Globus pallidus (tissue), 1 donor: Measurements from ENCODE around the gene PDGFA.
A peak's percentile ranks its signal among the peaks of the same experiment; 100 is the strongest.

ENCODE experiments used
- DNase-seq: peaks from one replicate; pipeline ENCODE4 v3.0.0-alpha.2; 2015; ENCODE audit warnings: low spot score

Gene PDGFA

DNA sequence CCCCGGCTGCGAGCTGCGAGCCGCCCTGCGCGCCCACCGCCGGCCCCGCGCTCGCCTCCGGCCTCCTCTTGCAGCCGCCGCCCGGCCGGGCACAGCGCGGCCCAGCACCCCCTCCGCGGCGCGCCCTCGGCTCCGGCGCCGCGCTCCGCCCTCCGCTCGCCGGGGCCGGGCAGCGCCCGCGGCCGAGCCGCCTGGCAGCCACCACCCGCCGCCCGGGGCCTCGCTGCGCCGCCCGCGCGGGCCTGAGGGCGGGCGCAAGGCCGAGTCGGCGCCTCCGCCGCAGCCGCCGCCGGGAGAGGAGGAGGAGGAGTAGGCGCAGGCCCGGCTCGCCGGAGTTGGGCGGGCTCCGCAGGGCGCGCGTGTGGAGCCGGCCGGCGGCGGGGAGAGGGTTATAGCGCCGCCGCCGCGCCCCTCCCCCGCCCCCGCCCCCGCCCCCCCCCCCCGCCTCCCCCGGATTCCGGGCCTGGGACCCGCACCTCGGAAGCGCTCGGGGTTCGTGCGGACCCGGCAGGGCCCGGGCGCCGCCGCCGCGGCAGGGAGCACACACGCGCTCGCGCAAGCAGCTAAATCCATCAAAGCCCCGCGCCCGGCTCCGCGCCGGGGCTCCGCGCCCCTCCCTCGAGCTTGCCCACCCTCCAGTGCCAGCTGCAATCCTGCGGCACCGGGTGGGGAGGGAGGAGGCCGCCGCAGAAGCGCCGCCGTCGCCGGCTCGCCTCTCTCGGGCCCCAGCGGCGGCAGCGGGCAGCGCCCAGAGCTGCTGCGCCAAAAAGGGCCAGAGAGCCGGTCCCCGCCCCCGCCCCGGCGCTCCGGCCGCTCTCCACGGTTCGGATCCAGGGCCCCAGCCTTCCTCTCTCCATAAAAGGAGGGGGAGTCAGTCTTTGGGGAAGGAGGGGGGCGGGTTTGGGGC, at the start of gene PDGFA:
PDGFA (minus strand) TSS at position 363 of the 907 bp plus-strand sequence. CDS start 845 bp downstream, outside the sequence.
- DNase-seq: peak; percentile 64

DNA sequence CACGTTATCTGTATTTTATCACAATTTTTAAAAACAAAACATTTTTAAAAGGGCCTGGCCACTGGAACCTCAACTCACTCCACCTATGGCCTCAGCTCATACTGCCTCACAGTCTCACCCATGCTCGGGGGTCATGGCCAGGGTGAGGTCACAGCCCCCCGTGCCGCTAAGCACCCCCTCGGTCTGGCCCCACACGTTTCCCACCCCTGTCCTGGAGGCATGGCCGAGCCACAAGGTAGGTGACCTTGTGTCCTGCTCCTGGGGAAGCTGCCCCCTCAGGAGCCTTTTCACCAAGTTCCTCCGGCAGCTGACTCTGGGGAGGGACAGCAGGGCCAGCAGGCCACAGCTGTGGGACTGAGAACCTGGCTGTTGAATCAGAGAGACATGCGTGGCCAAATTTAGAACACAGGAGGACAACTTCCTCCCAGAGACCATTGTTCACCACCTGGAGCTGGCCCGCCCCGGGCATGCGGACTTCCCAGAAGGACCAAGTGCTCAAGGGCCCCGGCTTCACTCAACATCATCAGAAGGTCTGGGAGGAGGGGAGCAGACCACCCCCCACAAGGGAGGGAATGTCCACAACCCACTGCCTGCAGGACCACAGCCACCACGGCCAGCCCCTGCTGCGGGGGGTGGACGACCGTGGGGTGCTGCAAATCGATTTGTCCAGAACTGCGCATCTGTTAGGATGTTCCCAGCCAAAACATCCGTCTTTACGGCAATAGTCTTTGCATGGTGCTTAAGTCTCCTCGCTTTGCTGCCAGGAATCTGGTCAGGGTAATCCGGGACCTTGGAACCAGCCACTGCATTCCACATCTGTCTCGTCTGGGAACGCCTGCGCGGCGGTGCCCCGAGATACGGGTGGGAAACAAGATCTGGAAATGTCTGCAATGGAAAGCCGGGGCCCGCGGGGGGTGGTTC, 48.6 kb upstream of the PDGFA start:
- DNase-seq: no peak

- no peak for DNase-seq
Observed at GRCh38 chr7:567305-567883, 47.7 kb upstream of the PDGFA start.

DNA sequence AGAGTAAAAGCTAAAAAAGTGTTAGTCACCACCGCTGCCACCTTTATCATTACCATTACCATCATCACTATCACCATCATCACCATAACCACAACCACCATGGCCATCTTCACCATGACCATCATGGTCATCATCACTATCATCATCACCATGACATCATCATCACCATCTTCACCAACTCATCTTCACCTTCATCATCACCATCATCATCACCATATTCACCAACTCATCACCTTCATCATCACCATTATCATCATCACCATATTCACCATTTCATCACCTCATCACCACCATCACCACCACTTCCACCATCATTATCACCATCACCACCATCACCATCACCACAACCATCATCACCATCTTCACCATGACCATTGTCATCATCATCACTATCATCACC, 46.5 kb upstream of the PDGFA start:
- DNase-seq: no peak

DNA sequence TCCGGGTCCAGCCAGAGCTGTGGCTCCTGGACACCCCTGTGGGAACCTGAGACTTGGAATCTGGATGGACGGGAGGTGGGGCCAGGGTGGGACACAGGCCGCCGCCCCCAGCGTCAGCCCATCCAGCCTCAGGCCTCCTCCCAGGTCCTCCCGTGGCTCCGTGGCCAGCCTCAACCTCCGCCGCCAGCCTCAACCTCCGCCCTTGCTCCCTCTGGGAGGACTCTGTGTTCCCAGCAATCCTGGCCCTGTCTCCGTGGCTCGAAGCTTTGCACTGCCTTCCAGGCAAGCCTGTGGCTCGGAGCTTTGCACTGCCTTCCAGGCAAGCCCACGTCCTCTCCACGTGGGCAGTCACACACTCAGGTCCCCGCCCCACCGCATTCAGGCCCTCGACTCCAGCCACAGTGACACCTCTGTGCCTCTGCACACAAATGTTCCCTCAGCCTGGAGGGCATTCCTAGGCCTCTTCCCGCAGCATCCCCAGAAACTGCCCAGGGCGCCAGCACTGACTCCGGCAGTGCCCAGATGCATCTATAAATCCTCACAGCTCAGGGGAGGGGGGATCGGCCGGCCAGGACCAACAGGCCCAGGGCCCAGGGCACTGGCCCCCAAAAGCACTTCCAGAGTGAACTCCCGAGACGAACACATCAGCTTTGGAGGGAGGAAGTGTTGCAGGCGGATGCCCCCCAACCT, 44.7 kb upstream of the PDGFA start:
- peak; percentile 9 for DNase-seq

- no peak for DNase-seq
Observed at GRCh38 chr7:563629-564170, 44.1 kb upstream of the PDGFA start.

DNA sequence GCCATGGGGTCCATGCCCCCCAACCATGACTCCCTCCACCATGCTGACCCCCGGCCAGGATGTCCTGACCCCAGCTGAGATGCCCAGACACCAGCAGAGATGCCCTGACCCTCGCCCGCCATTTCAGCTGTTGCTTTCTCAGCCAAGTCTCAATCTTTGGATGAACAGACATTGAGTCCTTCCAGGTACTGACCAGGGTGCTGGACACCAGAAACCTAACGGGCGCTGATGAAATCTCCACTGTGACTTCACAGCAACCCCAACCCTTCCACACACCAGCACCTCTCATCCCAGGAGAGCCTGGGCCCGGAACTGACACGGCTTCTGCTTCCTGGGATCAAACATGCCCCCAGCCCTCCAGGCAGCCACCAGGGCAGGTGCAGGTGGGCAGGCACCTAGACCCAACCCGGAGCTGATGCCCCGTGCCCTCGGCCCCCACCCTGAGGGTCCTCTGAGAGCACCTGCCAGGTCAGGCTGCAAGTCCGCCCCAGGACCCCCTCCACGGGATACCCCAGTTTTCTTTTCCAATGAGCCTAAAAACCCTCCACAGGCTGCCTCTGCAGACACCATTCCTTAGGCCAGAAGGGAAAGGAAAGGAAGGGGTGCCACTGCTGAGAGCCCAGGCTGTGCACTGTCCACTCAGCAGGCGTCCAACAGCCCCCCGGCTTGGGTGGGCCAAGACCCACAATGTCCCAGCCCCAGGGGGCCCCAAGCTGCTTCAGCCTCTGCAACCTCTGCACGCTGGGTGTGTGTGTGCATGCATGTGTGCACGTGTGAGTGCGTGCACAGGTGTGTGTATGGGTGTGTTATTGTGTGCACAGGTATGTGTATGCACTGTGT, 43.4 kb upstream of the PDGFA start:
- DNase-seq: no peak

- DNase-seq: no peak
Observed at GRCh38 chr7:562374-562675, 42.7 kb upstream of the PDGFA start.

DNA sequence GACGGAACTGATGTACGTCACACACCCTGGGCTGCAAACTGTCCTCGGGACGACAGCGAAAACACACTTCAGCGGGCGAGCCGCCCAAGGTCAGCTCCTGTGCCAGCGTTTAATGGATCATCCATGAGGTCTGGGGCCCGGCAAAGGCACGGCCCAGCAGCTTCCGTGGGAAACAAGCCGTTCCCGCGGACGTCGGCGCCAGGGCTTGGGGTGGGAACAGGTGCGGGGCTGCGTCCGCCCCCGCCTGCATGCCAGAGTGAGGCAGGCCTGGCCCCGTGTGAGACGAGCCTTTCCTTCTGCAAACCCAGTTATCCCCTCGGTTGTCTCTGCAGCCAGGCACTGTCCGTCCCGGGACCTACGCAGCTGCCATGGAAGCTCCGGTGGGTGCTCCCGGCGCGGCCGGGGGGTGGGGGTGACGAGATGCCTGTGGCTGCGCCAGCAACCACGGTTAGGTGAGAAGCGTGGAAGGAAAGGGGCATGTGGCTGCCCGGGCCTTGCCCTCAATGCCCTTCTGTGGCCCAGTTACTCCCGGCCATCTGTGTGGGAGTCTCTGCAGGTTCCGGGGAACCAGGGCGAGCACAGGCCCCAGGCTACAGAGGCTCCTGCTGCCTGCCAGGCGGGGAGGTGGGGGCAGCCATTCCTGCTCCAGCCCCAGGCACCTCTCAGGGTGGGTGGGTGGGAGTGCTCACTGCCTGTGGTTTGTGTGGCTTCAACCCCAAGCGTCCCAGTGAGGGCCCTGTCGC, 42.2 kb upstream of the PDGFA start:
- DNase-seq: no peak

DNA sequence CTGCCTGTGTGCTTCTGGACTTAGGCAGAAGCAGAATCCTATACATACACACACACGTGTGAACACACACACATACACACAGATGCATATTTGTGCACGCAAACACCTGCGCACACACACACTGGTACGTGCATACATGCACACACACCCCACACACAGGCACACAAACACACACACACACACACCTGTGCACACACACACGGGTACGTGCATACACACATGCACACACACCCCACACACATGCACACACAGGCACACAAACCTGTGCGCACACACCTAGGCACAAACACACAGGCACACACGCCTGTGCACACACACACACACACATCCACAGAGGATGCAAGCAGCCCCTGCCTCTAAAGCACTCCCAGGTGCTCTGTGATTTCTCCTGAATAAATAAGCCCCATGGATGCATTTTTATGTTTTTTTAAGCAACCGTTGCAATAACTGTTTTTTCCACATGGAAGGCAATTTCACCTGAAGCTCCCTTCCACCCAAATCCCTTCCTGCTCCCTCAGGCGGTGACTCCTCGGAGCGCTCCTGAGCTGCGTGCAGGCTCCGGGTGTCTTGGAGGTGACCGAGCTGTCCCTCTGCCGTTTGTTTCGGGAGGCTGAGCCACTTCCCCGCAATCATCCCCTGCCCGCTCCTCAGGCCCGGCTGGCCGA, 41.5 kb upstream of the PDGFA start:
- DNase-seq: no peak

- no peak for DNase-seq
Observed at GRCh38 chr7:559396-559705, 39.7 kb upstream of the PDGFA start.

GRCh38 chr7:557558-557881, 37.9 kb upstream of the PDGFA start:
- DNase-seq: no peak

- DNase-seq: no peak
Observed at GRCh38 chr7:556837-557557, 37.4 kb upstream of the PDGFA start.

- no peak for DNase-seq
Observed at GRCh38 chr7:556291-556826, 36.7 kb upstream of the PDGFA start.

- DNase-seq: no peak
Observed at GRCh38 chr7:555551-556160, 36.0 kb upstream of the PDGFA start.

GRCh38 chr7:553636-554111, 34.0 kb upstream of the PDGFA start:
- no peak for DNase-seq

- DNase-seq: no peak
Observed at GRCh38 chr7:552868-553635, 33.4 kb upstream of the PDGFA start.
